ENCODE results near the gene EVC2.

DNA sequence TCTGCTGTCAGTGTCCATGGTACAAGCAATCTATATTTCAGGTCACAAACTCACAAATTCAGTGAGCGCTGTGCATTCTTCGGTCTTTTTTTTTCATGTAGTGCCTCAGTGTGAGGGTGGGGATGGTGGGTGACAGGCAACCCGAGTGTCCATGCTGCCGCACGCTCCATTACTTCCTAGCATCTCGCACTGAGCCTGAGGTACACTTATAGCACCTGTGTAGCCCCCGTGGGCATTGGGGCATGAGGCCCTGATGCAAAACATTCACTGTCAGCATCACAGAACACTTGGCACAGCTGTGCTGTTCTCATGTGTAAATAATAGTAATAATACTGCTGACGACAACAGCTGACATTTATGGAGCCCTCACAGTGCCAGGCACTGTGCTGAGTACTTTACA, 31.6 kb downstream of the EVC2 start:
- TF ChIP-seq, protein P1, sequence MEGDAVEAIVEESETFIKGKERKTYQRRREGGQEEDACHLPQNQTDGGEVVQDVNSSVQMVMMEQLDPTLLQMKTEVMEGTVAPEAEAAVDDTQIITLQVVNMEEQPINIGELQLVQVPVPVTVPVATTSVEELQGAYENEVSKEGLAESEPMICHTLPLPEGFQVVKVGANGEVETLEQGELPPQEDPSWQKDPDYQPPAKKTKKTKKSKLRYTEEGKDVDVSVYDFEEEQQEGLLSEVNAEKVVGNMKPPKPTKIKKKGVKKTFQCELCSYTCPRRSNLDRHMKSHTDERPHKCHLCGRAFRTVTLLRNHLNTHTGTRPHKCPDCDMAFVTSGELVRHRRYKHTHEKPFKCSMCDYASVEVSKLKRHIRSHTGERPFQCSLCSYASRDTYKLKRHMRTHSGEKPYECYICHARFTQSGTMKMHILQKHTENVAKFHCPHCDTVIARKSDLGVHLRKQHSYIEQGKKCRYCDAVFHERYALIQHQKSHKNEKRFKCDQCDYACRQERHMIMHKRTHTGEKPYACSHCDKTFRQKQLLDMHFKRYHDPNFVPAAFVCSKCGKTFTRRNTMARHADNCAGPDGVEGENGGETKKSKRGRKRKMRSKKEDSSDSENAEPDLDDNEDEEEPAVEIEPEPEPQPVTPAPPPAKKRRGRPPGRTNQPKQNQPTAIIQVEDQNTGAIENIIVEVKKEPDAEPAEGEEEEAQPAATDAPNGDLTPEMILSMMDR (IDR thresholded peaks at IDR 0.05) = no peak
- TF ChIP-seq POLR2A (IDR thresholded peaks at IDR 0.05) = no peak
